Esophagus (tissue), 2 donors: ENCODE measurements around the gene CLCA4. TPM values are rescaled to one million over a fixed set of nuclear protein-coding genes. Genes with fewer than 3 reads are reported as not detected.

Experiments
- H3K27ac ChIP-seq, 2 donors: one replicate each; pipeline ENCODE4 v1.5.1; 2013; ENCODE audit warnings: low read depth in 2 of 2, mild to moderate bottlenecking in 2 of 2, inconsistent platforms in 1 of 2, low read length in 1 of 2, moderate library complexity in 1 of 2
- H3K27me3 ChIP-seq, 2 donors: one replicate each; pipeline ENCODE4 v1.6.1; 2013; ENCODE audit warnings: low read length in 2 of 2, control low read depth in 1 of 2, mild to moderate bottlenecking in 1 of 2; ENCODE audit not compliant: insufficient read depth in 2 of 2, control insufficient read depth in 1 of 2
- H3K36me3 ChIP-seq, 2 donors: one replicate each; pipeline ENCODE4 v1.6.1; 2013; ENCODE audit warnings: low read length in 1 of 2; ENCODE audit not compliant: control insufficient read depth in 2 of 2, insufficient read depth in 2 of 2
- H3K4me1 ChIP-seq, 2 donors: one replicate each; pipeline ENCODE4 v1.6.1; 2013; ENCODE audit warnings: low read length in 1 of 2; ENCODE audit not compliant: control insufficient read depth in 2 of 2, insufficient read depth in 2 of 2
- H3K4me3 ChIP-seq, 2 donors: one replicate each; pipeline ENCODE4 v1.5.1; 2013; ENCODE audit warnings: low read length in 2 of 2, mild to moderate bottlenecking in 2 of 2, low read depth in 1 of 2, moderate library complexity in 1 of 2
- H3K9me3 ChIP-seq, 2 donors: one replicate each; pipeline ENCODE4 v1.6.1; 2013; ENCODE audit warnings: mild to moderate bottlenecking in 2 of 2, low read depth in 1 of 2, low read length in 1 of 2, moderate library complexity in 1 of 2; ENCODE audit not compliant: control insufficient read depth in 2 of 2, insufficient read depth in 1 of 2
- WGBS, 2 donors: extraction: QIAGEN DNeasy Blood & Tissue Kit; methylation state at CpG; one replicate each; pipeline ENCODE4 v1.1.7; 2013; 5-methylcytosine and 5-hydroxymethylcytosine counted together
- polyA plus RNA-seq, 2 donors: library from polyadenylated mRNA; stranded (reverse); fragments of 200-250 nt; gene quantifications; one replicate each; pipeline ENCODE4 v1.2.3, GENCODE V29; 2013
- donor health status: healthy with polysubstance abuse.
- donor health status: Bipolar disorder and iron deficiency.

Gene CLCA4
- polyA plus RNA-seq, 2 donors: 306 to 356 TPM

- no peaks in the 10 kb centered on the region for H3K36me3 ChIP-seq
- H3K4me1 ChIP-seq: no peaks in the 10 kb centered on the region
- WGBS, 2 donors: 93 to 96% methylated on average over 30 to 32 of the region's 32 CpGs
- H3K4me3 ChIP-seq: no peak overlapping the region
- no peak overlapping the region for H3K27ac ChIP-seq
- no peaks in the 10 kb centered on the region for H3K27me3 ChIP-seq
- peaks cover 0 to 5% of the 10 kb centered on the region in 2 donors for H3K9me3 ChIP-seq
These were observed 23.1 kb upstream of the CLCA4 start for GRCh38 chr1:86523670-86524354.

GRCh38 chr1:86527306-86527705 is 19.6 kb upstream of the CLCA4 start:
- H3K9me3 ChIP-seq: peaks cover 0 to 5% of the 10 kb centered on the region in 2 donors
- no peaks in the 10 kb centered on the region for H3K4me1 ChIP-seq
- no peaks in the 10 kb centered on the region for H3K36me3 ChIP-seq
- H3K4me3 ChIP-seq: no peak overlapping the region
- H3K27me3 ChIP-seq: no peaks in the 10 kb centered on the region
- WGBS, 2 donors: 56% methylated on average over 4 of the region's 4 CpGs
- H3K27ac ChIP-seq: peak overlapping the region; percentile 49 to 80

- no peaks in the 10 kb centered on the region for H3K27me3 ChIP-seq
- H3K9me3 ChIP-seq: no peaks in the 10 kb centered on the region
- no peak overlapping the region for H3K4me3 ChIP-seq
- no peaks in the 10 kb centered on the region for H3K4me1 ChIP-seq
- H3K27ac ChIP-seq: peak overlapping the region in 1 of 2 donors; percentile 1
- H3K36me3 ChIP-seq: no peaks in the 10 kb centered on the region
- 56 to 64% methylated on average over 3 of the region's 3 CpGs for WGBS, 2 donors
These were observed 16.6 kb upstream of the CLCA4 start for GRCh38 chr1:86530211-86530845.

GRCh38 chr1:86537928-86538695 is 8.8 kb upstream of the CLCA4 start:
- WGBS, 2 donors: 68 to 72% methylated on average over 4 of the region's 4 CpGs
- H3K27me3 ChIP-seq: no peaks in the 10 kb centered on the region
- no peaks in the 10 kb centered on the region for H3K4me1 ChIP-seq
- no peaks in the 10 kb centered on the region for H3K9me3 ChIP-seq
- H3K36me3 ChIP-seq: no peaks in the 10 kb centered on the region
- no peak overlapping the region for H3K27ac ChIP-seq
- no peak overlapping the region for H3K4me3 ChIP-seq

- Histone ChIP-seq H3K36me3 (no peaks in the 10 kb centered on the region), H3K27me3 (no peaks in the 10 kb centered on the region), H3K9me3 (no peaks in the 10 kb centered on the region), H3K27ac (no peak overlapping the region), H3K4me1 (no peaks in the 10 kb centered on the region), H3K4me3 (no peak overlapping the region)
- WGBS, 2 donors: 78 to 79% methylated on average over 5 of the region's 5 CpGs
These were observed 8.1 kb upstream of the CLCA4 start for GRCh38 chr1:86538775-86539174.

- no peaks in the 10 kb centered on the region for H3K27me3 ChIP-seq
- no peaks in the 10 kb centered on the region for H3K4me1 ChIP-seq
- H3K27ac ChIP-seq: no peak overlapping the region
- no peaks in the 10 kb centered on the region for H3K9me3 ChIP-seq
- no peak overlapping the region for H3K4me3 ChIP-seq
- WGBS, 2 donors: 87 to 92% methylated on average over 2 of the region's 2 CpGs
- H3K36me3 ChIP-seq: no peaks in the 10 kb centered on the region
These were observed 5.0 kb upstream of the CLCA4 start for GRCh38 chr1:86541859-86542258.

GRCh38 chr1:86542631-86543030 is 4.2 kb upstream of the CLCA4 start:
- H3K36me3 ChIP-seq: no peaks in the 10 kb centered on the region
- no peak overlapping the region for H3K4me3 ChIP-seq
- peak overlapping the region; percentile 62 to 65 for H3K27ac ChIP-seq
- H3K9me3 ChIP-seq: no peaks in the 10 kb centered on the region
- H3K4me1 ChIP-seq: no peaks in the 10 kb centered on the region
- H3K27me3 ChIP-seq: no peaks in the 10 kb centered on the region

- peaks cover 4 to 12% of the 10 kb centered on the region in 2 donors for H3K9me3 ChIP-seq
- no peaks in the 10 kb centered on the region for H3K27me3 ChIP-seq
- H3K27ac ChIP-seq: peak overlapping the region; percentile 48 to 57
- peak overlapping the region; percentile 25 to 52 for H3K4me3 ChIP-seq
- H3K4me1 ChIP-seq: peaks cover 0 to 3% of the 10 kb centered on the region in 2 donors
- peaks cover 0 to 10% of the 10 kb centered on the region in 2 donors for H3K36me3 ChIP-seq
These were observed 2.0 kb downstream of the CLCA4 start for GRCh38 chr1:86548839-86549238.

GRCh38 chr1:86551305-86551704 is 4.4 kb downstream of the CLCA4 start:
- H3K36me3 ChIP-seq: peaks cover 0 to 10% of the 10 kb centered on the region in 2 donors

More at GRCh38 chr1:86551305-86551704, 4.4 kb downstream of the CLCA4 start:
- Histone ChIP-seq H3K4me3 (no peak overlapping the region), H3K27me3 (no peaks in the 10 kb centered on the region), H3K27ac (peak overlapping the region; percentile 14 to 76), H3K9me3 (peaks cover 4 to 14% of the 10 kb centered on the region in 2 donors), H3K4me1 (peaks cover 0 to 3% of the 10 kb centered on the region in 2 donors)
- 51 to 59% methylated on average over 3 of the region's 3 CpGs for WGBS, 2 donors
